ENCODE measurements around the gene NPNT. TPM values are rescaled to one million over a fixed set of nuclear protein-coding genes. Genes with fewer than 3 reads are reported as not detected.

NPNT gene
- total RNA-seq, 1 donor from 2014 or later, result 3.1 TPM

DNA sequence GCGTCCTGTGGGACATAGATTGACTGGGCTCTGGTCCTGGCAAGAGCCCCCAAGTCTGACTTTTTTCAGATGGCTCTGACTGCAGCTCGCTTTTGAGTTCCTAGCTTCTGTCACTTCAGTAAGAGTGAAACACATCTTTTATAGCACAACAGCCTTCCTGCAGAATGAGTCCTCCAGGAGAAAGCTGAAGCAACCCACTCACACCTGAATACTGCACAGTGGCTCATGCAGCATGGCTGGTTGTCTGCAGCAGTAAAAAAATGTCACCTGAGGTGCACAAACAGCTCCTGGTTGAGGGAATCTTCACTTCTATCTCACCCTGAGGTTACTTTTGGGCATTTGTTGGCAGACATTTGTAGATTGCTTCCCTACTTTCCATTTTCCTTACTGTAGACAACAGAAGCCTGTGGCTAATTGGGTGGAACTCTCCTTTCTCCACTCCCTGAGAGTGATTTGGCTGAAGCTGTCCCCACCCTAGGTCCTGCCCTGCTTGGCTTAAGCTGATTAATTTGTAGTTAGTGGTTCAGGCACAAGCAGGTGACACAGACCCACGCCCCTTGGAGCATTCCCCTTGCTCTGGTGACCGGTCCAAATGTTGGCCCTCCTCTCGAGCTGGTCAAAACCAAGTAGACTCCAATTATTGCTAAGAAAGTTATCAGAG lies 99.7 kb downstream of the NPNT start:
- no peak overlapping the region for H2AFZ ChIP-seq (ENCODE audit: low read depth, low read length)
- H3K36me3 Mint-ChIP-seq (ENCODE audit: low read depth, unreplicated experiment), result no peaks in the 10 kb centered on the region
- no peak overlapping the region for H3K4me3 ChIP-seq (ENCODE audit: insufficient read depth, low read depth, low read length)
- H3K4me1 ChIP-seq (ENCODE audit: insufficient read depth, low read length), result peaks cover 6% of the 10 kb centered on the region
- no peaks in the 10 kb centered on the region for H3K79me2 ChIP-seq (ENCODE audit: insufficient read depth, low read length)
- H3K9me3 ChIP-seq (ENCODE audit: insufficient read depth, low read depth, low read length), result no peaks in the 10 kb centered on the region
- no peaks in the 10 kb centered on the region for H3K27me3 ChIP-seq (ENCODE audit: insufficient read depth, low read length)
- peaks cover 17% of the 10 kb centered on the region for H3K27me3 Mint-ChIP-seq (ENCODE audit: low read depth, unreplicated experiment)
- H3K9ac ChIP-seq (ENCODE audit: low read length), result no peak overlapping the region
- H3K27ac Mint-ChIP-seq (ENCODE audit: unreplicated experiment), result no peak overlapping the region
- DNase-seq (ENCODE audit: low read depth), result no peak
- no peak overlapping the region for H3K4me3 Mint-ChIP-seq (ENCODE audit: unreplicated experiment)
- FAIRE-seq, result no peak
- peaks cover 16% of the 10 kb centered on the region for H3K4me1 Mint-ChIP-seq (ENCODE audit: low read depth, unreplicated experiment)
- no peaks in the 10 kb centered on the region for H4K20me1 ChIP-seq (ENCODE audit: insufficient read depth, low read length)
- H3K36me3 ChIP-seq (ENCODE audit: insufficient read depth, low read length), result no peaks in the 10 kb centered on the region
- H3K9me3 Mint-ChIP-seq (ENCODE audit: unreplicated experiment), result peaks cover 3% of the 10 kb centered on the region
- TF ChIP-seq EZH2 (IDR thresholded peaks at IDR 0.05; ENCODE audit: insufficient read depth, low read length), result no peak
- no peak for TF ChIP-seq CTCF (IDR thresholded peaks at IDR 0.05; ENCODE audit: insufficient read depth, low read depth, low read length)
- no peak overlapping the region for H3K27ac ChIP-seq (ENCODE audit: low read depth, low read length)
- H3K4me2 ChIP-seq (ENCODE audit: low read length), result no peak overlapping the region

DNA sequence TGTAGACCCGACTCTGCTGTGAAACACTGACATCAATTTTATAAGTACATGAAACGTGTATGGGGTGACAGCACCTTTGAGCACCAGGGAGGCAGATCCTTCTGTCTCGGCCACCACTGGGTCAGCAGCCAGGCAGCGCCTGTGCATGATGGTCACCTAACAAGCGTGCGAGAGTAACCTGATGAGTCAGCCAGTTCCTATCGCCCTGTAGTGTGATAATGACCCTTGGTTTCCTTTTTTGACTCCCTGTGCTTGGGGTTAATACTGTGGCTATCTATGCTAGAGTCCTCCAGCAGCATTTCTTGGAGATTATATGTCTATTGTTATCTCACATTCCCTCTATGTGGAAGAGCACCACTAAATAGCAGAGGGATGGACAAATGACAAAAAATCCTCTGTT lies 101.6 kb downstream of the NPNT start:
- DNase-seq (ENCODE audit: low read depth) (no peak), FAIRE-seq (no peak)
- Histone ChIP-seq H3K4me1 (ENCODE audit: insufficient read depth, low read length) (no peaks in the 10 kb centered on the region), H4K20me1 (ENCODE audit: insufficient read depth, low read length) (no peaks in the 10 kb centered on the region), H3K27me3 (ENCODE audit: insufficient read depth, low read length) (no peaks in the 10 kb centered on the region), H2AFZ (ENCODE audit: low read depth, low read length) (no peak overlapping the region), H3K9me3 (ENCODE audit: insufficient read depth, low read depth, low read length) (no peaks in the 10 kb centered on the region), H3K27ac (ENCODE audit: low read depth, low read length) (no peak overlapping the region), H3K79me2 (ENCODE audit: insufficient read depth, low read length) (no peaks in the 10 kb centered on the region), H3K4me2 (ENCODE audit: low read length) (no peak overlapping the region), H3K36me3 (ENCODE audit: insufficient read depth, low read length) (no peaks in the 10 kb centered on the region), H3K4me3 (ENCODE audit: insufficient read depth, low read depth, low read length) (no peak overlapping the region), H3K9ac (ENCODE audit: low read length) (no peak overlapping the region)
- TF ChIP-seq CTCF (IDR thresholded peaks at IDR 0.05; ENCODE audit: insufficient read depth, low read depth, low read length) (no peak), EZH2 (IDR thresholded peaks at IDR 0.05; ENCODE audit: insufficient read depth, low read length) (no peak)
- Mint-ChIP-seq H3K9me3 (ENCODE audit: unreplicated experiment) (peaks cover 3% of the 10 kb centered on the region), H3K4me3 (ENCODE audit: unreplicated experiment) (no peak overlapping the region), H3K27ac (ENCODE audit: unreplicated experiment) (no peak overlapping the region), H3K4me1 (ENCODE audit: low read depth, unreplicated experiment) (peaks cover 9% of the 10 kb centered on the region), H3K36me3 (ENCODE audit: low read depth, unreplicated experiment) (no peaks in the 10 kb centered on the region), H3K27me3 (ENCODE audit: low read depth, unreplicated experiment) (peaks cover 23% of the 10 kb centered on the region)
